Activated T-helper 9 cell treated with anti-CD3 and anti-CD28 coated beads, Interleukin-2, amount 50 U/mL, for 16 hours (primary cell): ENCODE measurements around the gene PRDM16.

Experiments used
- DNase-seq: peaks from one replicate; pipeline ENCODE4 v3.0.0-alpha.2; 2020; ENCODE audit warnings: low read depth

PRDM16 gene

GRCh38 chr1:3306583-3307291 is 237.7 kb downstream of the PRDM16 start:
- DNase-seq: no peak

- DNase-seq: no peak
Measured at GRCh38 chr1:3307359-3307758, 238.4 kb downstream of the PRDM16 start.

GRCh38 chr1:3308053-3308452 is 239.1 kb downstream of the PRDM16 start:
- DNase-seq: no peak

- no peak for DNase-seq
Measured at GRCh38 chr1:3310718-3311400, 241.9 kb downstream of the PRDM16 start.

GRCh38 chr1:3311711-3312110 is 242.7 kb downstream of the PRDM16 start:
- no peak for DNase-seq

- DNase-seq: no peak
Measured at GRCh38 chr1:3312310-3312897, 243.4 kb downstream of the PRDM16 start.

GRCh38 chr1:3312898-3313575 is 244.0 kb downstream of the PRDM16 start:
- no peak for DNase-seq

- no peak for DNase-seq
Measured at GRCh38 chr1:3313576-3313950, 244.6 kb downstream of the PRDM16 start.

GRCh38 chr1:3314491-3315381 is 245.7 kb downstream of the PRDM16 start:
- no peak for DNase-seq

- no peak for DNase-seq
Measured at GRCh38 chr1:3315399-3316339, 246.7 kb downstream of the PRDM16 start.

- no peak for DNase-seq
Measured at GRCh38 chr1:3316340-3316943, 247.4 kb downstream of the PRDM16 start.

- no peak for DNase-seq
Measured at GRCh38 chr1:3317456-3317855, 248.5 kb downstream of the PRDM16 start.

- no peak for DNase-seq
Measured at GRCh38 chr1:3318329-3318728, 249.3 kb downstream of the PRDM16 start.

- no peak for DNase-seq
Measured at GRCh38 chr1:3319874-3320245, 250.9 kb downstream of the PRDM16 start.

- DNase-seq: no peak
Measured at GRCh38 chr1:3320246-3321152, 251.5 kb downstream of the PRDM16 start.

- DNase-seq: no peak
Measured at GRCh38 chr1:3321559-3322449, 252.8 kb downstream of the PRDM16 start.

- DNase-seq: no peak
Measured at GRCh38 chr1:3322450-3323020, 253.5 kb downstream of the PRDM16 start.
